CD4-positive, alpha-beta T cell treated with Interferon alpha-2 for 1 hour (primary cell): ENCODE measurements around the gene SLC35C1.
"Not testable (repeated sequence)": the region's sequence is repeated elsewhere in the genome, so short reads cannot be mapped to it uniquely, and the experiment has no call there.

Experiments
- DNase-seq, 2 donors: peaks; one replicate each; pipeline ENCODE4 v3.0.0-alpha.2; 2020 to 2022

SLC35C1 gene

DNA sequence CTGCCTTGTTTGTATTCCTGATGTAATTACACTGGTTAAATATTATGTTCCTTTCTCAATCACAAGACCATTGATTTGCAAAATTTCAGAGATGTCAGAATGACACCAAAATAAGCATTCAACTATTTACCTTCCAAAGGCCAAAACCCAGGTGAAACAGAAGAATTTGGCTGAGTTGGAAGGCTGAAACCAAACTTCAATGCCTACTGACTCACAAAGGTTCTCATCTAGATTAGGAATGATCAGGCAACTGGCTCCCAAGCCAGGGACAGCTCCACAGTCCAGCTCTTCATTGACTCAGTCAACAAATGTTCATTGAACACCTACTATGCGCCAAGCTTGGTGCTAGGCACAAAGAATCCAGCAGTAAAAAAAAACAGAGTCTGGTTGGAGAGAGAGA lies 13.4 kb upstream of the SLC35C1 start:
- DNase-seq, result no peak

- DNase-seq, result no peak
Observed at GRCh38 chr11:45794169-45794568, 10.8 kb upstream of the SLC35C1 start.

DNA sequence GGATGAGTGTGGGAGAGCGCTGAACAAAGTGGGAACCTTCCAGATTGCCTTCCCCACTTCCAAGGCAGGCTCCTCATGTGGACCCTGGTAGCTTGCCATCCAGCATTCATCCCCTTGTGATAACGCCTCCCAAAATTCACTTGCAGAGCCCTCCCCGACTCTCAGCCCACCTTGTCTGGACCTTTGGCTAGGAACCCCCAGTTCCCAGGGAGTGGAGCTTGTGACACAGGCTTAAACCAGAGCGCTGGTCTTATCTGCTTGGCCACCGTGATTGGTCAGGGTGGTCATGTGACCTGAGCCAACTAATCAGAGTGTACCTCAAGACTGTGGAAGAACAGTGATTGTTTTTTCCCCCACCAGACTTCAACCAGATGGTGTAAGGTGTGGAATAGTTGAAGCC lies 9.6 kb upstream of the SLC35C1 start:
- no peak for DNase-seq

GRCh38 chr11:45796461-45796861 lies 8.5 kb upstream of the SLC35C1 start:
- DNase-seq, result no peak

- DNase-seq, result no peak
Observed at GRCh38 chr11:45798793-45799441, 6.0 kb upstream of the SLC35C1 start.

DNA sequence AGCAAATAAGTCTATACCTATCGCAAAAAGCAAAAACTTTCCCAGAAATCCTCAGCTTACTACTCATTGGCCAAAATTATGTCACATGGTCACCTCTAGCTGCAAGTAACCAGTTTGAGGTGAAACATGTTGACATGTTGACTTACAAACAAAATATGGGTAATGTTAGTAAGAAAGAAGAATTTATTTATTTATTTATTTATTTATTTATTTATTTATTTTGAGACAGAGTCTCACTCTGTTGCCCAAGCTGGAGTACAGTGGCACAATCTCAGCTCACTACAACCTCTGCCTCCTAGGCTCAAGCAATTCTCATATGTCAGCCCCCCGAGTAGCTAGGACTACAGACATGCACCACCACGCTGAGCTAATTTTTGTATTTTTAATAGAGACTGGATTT lies 5.4 kb upstream of the SLC35C1 start:
- no peak for DNase-seq

DNA sequence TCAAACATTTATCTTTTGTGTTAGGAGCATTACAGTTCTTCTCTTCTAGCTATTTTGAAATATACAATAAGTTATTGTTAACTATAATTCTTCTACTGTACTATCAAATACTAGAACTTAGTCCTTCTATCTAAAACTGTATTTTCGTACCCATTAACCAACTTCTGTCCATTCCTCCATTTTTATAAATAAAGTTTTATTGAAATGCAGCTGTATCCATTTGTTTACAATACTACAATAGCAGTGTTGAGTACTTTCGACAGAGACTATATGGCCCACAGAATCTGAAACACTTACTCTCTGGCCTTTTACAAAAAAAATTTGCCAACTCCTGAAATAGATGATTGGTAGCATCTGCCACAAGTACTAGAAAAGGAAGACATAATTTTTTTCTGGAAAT lies 4.7 kb upstream of the SLC35C1 start:
- no peak for DNase-seq

- peak in 1 of 2 donors; percentile 42 for DNase-seq
Observed at GRCh38 chr11:45801723-45802315, 3.1 kb upstream of the SLC35C1 start.

- DNase-seq, result no peak
Observed at GRCh38 chr11:45802531-45803317, 2.2 kb upstream of the SLC35C1 start.

- DNase-seq, result peak; percentile 46 to 69
Observed at GRCh38 chr11:45803971-45804760, 783 bp upstream of the SLC35C1 start.

DNA sequence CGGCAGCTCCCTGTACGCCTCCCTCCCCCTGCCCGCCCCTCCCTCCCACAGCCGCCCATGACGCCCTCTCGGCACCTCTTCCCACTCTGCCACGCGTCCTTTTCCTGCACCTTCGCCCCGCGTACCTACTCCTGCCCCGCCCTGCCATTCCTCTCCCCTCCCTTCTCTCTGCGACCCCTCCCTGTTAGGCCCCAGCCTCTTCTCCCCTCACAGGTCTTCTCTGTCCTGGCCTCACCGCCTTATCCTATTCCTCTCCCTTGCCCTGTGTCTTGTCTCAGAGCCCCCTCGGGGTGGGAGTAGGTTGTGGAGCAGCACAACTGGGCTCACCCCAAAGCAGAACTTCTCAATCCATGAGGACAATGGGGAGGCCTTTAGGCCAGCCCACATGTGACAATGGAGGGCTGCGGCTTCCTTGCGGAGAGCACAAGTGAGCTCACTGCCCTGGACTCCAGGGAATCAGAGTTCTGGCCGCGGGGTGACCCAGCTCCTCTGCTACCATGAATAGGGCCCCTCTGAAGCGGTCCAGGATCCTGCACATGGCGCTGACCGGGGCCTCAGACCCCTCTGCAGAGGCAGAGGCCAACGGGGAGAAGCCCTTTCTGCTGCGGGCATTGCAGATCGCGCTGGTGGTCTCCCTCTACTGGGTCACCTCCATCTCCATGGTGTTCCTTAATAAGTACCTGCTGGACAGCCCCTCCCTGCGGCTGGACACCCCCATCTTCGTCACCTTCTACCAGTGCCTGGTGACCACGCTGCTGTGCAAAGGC lies 539 bp downstream of the SLC35C1 start:
- peak in 1 of 2 donors; percentile 13 for DNase-seq

DNA sequence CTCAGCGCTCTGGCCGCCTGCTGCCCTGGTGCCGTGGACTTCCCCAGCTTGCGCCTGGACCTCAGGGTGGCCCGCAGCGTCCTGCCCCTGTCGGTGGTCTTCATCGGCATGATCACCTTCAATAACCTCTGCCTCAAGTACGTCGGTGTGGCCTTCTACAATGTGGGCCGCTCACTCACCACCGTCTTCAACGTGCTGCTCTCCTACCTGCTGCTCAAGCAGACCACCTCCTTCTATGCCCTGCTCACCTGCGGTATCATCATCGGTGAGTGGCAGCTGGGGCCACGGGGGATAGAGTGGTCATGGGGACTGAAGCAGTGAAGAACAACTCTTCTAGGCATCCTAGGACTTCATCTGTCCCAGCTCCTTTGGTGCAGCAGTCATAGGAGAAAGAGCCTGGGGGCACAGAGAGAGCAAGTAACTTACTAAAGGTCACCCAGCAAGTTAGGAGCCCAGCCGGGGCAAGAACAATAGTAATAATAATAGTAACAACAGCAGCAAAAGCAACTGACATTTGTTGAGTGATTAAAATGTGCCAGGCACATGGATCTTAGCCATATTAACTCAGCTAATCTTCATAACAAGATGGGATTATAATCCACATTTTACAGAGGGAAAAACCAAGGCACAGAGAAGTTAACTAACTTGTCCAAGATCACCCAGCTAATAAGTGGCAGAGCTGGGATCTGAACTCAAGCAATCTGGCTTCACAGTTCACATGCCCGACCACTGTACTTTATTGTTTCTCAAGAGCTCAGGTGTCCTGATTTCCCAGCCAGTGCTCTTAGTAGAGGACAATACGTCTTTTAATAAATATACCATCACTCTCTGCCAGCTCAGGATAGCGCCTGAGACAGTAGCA lies 1.4 kb downstream of the SLC35C1 start:
- no peak for DNase-seq

GRCh38 chr11:45806937-45807791 lies 2.2 kb downstream of the SLC35C1 start:
- no peak for DNase-seq

- DNase-seq, result no peak
Observed at GRCh38 chr11:45807792-45808238, 2.9 kb downstream of the SLC35C1 start.

DNA sequence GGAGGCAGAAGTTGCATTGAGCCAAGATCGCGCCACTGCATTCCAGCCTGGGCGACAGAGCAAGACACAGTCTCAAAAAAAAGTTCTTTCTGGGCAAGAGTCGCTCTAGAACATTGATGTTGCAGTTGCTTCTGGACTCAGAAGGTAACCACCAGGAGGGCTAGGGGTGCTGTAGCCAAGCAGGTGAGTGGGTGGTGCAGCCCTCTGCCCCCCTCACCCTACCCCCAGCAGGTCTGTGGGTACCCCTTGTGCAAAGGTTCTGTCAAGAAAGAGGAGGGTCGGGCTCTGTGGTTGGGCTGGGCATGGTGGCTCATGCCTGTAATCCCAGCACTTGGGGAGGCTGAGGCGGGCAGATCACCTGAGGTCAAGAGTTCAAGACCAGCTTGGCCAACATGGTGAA lies 3.5 kb downstream of the SLC35C1 start:
- not testable (repeated sequence) for DNase-seq

- DNase-seq, result no peak
Observed at GRCh38 chr11:45809456-45810395, 4.8 kb downstream of the SLC35C1 start.

DNA sequence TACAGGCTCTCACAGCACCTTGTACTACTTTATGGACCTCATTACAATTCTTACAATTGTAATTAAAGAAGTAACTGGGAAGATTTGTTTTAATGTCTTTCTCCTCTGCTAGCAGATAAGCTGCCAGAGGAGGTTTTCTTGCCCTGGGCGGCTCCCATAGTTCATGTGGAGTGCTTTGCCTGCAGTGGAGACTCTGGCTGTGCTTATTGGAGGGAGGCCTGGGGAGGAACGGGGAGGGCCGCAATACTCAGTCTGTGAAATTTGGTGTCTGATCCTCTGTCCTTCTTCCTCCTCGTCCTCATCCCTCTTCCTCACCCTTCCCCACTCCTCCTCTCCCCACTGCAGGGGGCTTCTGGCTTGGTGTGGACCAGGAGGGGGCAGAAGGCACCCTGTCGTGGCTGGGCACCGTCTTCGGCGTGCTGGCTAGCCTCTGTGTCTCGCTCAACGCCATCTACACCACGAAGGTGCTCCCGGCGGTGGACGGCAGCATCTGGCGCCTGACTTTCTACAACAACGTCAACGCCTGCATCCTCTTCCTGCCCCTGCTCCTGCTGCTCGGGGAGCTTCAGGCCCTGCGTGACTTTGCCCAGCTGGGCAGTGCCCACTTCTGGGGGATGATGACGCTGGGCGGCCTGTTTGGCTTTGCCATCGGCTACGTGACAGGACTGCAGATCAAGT lies 5.6 kb downstream of the SLC35C1 start:
- DNase-seq, result no peak

DNA sequence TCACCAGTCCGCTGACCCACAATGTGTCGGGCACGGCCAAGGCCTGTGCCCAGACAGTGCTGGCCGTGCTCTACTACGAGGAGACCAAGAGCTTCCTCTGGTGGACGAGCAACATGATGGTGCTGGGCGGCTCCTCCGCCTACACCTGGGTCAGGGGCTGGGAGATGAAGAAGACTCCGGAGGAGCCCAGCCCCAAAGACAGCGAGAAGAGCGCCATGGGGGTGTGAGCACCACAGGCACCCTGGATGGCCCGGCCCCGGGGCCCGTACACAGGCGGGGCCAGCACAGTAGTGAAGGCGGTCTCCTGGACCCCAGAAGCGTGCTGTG lies 6.1 kb downstream of the SLC35C1 start:
- DNase-seq, result no peak
